ENCODE measurements around the gene RBM15. TPM values are rescaled to one million over a fixed set of nuclear protein-coding genes. Genes with fewer than 3 reads are reported as not detected.

RBM15 gene, protein sequence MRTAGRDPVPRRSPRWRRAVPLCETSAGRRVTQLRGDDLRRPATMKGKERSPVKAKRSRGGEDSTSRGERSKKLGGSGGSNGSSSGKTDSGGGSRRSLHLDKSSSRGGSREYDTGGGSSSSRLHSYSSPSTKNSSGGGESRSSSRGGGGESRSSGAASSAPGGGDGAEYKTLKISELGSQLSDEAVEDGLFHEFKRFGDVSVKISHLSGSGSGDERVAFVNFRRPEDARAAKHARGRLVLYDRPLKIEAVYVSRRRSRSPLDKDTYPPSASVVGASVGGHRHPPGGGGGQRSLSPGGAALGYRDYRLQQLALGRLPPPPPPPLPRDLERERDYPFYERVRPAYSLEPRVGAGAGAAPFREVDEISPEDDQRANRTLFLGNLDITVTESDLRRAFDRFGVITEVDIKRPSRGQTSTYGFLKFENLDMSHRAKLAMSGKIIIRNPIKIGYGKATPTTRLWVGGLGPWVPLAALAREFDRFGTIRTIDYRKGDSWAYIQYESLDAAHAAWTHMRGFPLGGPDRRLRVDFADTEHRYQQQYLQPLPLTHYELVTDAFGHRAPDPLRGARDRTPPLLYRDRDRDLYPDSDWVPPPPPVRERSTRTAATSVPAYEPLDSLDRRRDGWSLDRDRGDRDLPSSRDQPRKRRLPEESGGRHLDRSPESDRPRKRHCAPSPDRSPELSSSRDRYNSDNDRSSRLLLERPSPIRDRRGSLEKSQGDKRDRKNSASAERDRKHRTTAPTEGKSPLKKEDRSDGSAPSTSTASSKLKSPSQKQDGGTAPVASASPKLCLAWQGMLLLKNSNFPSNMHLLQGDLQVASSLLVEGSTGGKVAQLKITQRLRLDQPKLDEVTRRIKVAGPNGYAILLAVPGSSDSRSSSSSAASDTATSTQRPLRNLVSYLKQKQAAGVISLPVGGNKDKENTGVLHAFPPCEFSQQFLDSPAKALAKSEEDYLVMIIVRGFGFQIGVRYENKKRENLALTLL
- total RNA-seq, result 100 to 1,000 TPM in 1 of 3 donors, 10 to 100 TPM in 2; 81.8 to 109 (median 87.0) TPM
- total RNA-seq (2013), result 70.9 TPM

DNA sequence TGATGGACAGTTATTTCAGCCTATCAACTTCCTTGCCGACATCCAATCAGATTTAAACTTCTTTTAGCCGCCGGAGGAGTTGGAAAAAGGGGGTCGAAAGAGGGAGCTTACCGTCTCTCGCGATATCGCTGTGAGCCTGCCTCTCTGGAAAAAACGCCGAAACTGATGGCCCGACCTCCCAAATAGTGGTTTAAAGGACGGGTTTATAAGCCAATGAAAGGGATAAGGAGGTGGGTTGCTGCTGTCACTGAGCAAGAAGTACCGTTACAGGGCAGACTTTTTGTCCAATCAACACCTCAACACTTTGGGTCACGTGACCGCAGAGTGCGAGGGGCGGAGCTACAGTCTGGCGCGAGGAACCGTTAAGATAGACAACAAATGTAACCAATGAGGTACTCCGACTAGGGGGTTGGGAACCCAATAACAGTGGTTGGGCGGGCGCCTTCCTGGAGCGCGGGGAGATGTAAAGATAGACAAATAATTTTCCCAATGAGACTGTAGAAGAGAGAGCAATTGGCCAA, at the start of gene RBM15:
RBM15 (plus strand) TSS at position 492 of the 521 bp plus-strand sequence; CDS start at position 521, 29 bp downstream.
- H3K4me1 Mint-ChIP-seq, result peaks cover 50 to 55% of the 10 kb centered on the region in 2 donors
- peaks cover 30% of the 10 kb centered on the region for H3K4me1 ChIP-seq (ENCODE audit: control insufficient read depth, insufficient read depth, low read length)
- 0% methylated on average over 24 of the region's 25 CpGs for WGBS (ENCODE audit: insufficient coverage)
- H3K9me3 ChIP-seq (ENCODE audit: control insufficient read depth, insufficient read depth, low read length), result no peaks in the 10 kb centered on the region
- peaks cover 29% of the 10 kb centered on the region for H3K36me3 ChIP-seq (ENCODE audit: control insufficient read depth, insufficient read depth, low read length)
- DNase-seq (peak; percentile 91 to 100), ATAC-seq (peak; percentile 66 to 88 (median 74))
- intact Hi-C loops (cut with micrococcal nuclease), result loop anchor here (1.0 to 2.0 kb wide), 4 partner anchors 68 to 912 kb away; partner anchors contain the start of genes KCNC4, LAMTOR5, PSMA5 and STRIP1
- H3K27me3 Mint-ChIP-seq (ENCODE audit: low read depth in 2 of 2), result no peaks in the 10 kb centered on the region
- H3K36me3 Mint-ChIP-seq, result no peaks in the 10 kb centered on the region
- no peaks in the 10 kb centered on the region for H3K27me3 ChIP-seq (ENCODE audit: control insufficient read depth, insufficient read depth, low read length)
- H3K4me3 Mint-ChIP-seq, result no peak within 1 kb of the TSS
- H3K27ac ChIP-seq (ENCODE audit: low read length), result peak within 1 kb of the TSS; percentile 99
- TF ChIP-seq, protein P1, sequence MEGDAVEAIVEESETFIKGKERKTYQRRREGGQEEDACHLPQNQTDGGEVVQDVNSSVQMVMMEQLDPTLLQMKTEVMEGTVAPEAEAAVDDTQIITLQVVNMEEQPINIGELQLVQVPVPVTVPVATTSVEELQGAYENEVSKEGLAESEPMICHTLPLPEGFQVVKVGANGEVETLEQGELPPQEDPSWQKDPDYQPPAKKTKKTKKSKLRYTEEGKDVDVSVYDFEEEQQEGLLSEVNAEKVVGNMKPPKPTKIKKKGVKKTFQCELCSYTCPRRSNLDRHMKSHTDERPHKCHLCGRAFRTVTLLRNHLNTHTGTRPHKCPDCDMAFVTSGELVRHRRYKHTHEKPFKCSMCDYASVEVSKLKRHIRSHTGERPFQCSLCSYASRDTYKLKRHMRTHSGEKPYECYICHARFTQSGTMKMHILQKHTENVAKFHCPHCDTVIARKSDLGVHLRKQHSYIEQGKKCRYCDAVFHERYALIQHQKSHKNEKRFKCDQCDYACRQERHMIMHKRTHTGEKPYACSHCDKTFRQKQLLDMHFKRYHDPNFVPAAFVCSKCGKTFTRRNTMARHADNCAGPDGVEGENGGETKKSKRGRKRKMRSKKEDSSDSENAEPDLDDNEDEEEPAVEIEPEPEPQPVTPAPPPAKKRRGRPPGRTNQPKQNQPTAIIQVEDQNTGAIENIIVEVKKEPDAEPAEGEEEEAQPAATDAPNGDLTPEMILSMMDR (IDR thresholded peaks at IDR 0.05), result no peak
- no peak within 1 kb of the TSS for H3K27ac Mint-ChIP-seq
- no peaks in the 10 kb centered on the region for H3K9me3 Mint-ChIP-seq
- H3K4me3 ChIP-seq (ENCODE audit: low read length), result peak within 1 kb of the TSS; percentile 98

DNA sequence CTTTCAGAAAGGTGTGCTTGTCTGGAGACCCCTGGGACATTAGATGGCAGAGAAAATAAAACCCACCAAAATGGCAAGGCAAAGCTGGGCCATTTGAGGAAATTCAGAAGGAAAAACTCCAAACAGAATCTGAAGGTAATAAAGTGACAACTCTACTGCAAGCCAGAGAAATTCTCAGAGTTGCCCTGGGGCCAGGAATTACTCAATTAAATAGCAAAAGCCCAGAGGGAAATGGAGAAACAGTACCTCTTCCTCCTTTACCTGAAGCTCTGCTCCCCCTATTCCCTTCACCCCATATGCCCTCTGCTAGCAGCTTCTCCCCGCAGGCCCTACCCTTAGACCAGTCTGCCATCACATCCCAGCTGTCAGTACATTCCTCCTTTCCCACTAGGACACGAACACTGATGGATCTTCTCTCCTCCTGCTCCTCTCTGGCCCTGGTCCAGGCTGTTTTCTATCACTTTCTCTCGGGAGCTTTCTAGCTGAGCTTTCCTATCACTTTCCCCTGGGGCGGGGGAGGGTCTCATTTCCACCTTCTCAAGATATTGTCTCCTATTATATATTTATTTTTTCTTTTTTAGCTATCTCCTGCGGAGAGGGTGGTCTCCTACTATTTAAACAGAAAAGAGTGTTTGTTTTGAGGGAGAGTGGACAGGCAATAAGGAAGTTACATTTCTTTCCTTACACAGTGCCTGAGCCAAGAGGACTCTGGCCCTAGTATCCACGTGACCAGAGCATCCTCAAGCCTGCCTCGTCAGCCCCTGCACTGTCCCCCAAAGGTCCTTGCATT, 47.7 kb upstream of the RBM15 start:
- Histone ChIP-seq H3K9me3 (ENCODE audit: control insufficient read depth, insufficient read depth, low read length) (no peaks in the 10 kb centered on the region), H3K27me3 (ENCODE audit: control insufficient read depth, insufficient read depth, low read length) (no peaks in the 10 kb centered on the region), H3K36me3 (ENCODE audit: control insufficient read depth, insufficient read depth, low read length) (no peaks in the 10 kb centered on the region), H3K27ac (ENCODE audit: low read length) (no peak overlapping the region), H3K4me3 (ENCODE audit: low read length) (no peak overlapping the region), H3K4me1 (ENCODE audit: control insufficient read depth, insufficient read depth, low read length) (no peaks in the 10 kb centered on the region)
- H3K27me3 Mint-ChIP-seq (ENCODE audit: low read depth in 2 of 2), result no peaks in the 10 kb centered on the region
- no peaks in the 10 kb centered on the region for H3K9me3 Mint-ChIP-seq
- H3K36me3 Mint-ChIP-seq, result no peaks in the 10 kb centered on the region
- H3K27ac Mint-ChIP-seq, result no peak overlapping the region
- no peak for DNase-seq
- TF ChIP-seq, protein P1 (IDR thresholded peaks at IDR 0.05), result no peak
- H3K4me1 Mint-ChIP-seq, result no peaks in the 10 kb centered on the region
- 61% methylated on average over 5 of the region's 7 CpGs for WGBS (ENCODE audit: insufficient coverage)
- intact Hi-C loops (cut with micrococcal nuclease), result no loop called here
- H3K4me3 Mint-ChIP-seq, result no peak overlapping the region
- no peak for ATAC-seq

DNA sequence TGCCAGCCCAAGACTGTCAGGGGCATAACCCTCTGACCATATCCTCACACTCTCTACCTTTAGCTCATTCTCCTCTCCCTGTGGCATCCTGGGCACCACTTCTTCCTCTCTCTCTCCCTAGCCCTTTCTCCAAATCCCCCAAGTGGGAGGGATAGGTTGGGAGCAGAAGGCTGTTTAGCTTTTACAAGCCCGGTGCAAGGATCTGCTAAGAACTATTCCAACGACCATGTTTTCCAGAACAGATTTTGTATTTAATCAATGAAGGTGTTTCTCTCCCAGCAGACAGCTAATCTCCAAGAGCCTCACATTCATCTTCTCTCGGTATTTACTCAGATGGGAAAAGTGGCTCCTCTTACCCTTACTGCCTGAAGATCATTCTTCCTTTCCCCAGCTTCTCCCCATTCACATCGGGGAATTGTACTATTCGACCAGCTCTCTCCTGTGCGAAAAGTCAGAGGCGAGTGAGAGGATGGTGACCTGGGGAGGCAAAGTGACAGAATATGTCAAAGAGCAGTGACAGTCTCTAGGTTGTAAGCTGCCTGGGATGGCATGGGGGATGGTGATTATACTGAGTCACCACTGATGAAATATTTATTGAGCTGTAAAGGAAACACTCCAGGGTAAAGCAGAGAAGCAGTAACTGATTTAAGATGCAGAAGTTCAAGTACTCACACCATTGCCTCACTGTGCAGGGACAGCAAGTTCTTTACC, 47.0 kb upstream of the RBM15 start:
- H3K4me1 Mint-ChIP-seq, result no peaks in the 10 kb centered on the region
- Histone ChIP-seq H3K27me3 (ENCODE audit: control insufficient read depth, insufficient read depth, low read length) (no peaks in the 10 kb centered on the region), H3K4me1 (ENCODE audit: control insufficient read depth, insufficient read depth, low read length) (no peaks in the 10 kb centered on the region), H3K4me3 (ENCODE audit: low read length) (no peak overlapping the region), H3K36me3 (ENCODE audit: control insufficient read depth, insufficient read depth, low read length) (no peaks in the 10 kb centered on the region), H3K9me3 (ENCODE audit: control insufficient read depth, insufficient read depth, low read length) (no peaks in the 10 kb centered on the region), H3K27ac (ENCODE audit: low read length) (no peak overlapping the region)
- DNase-seq (no peak), ATAC-seq (peak in 1 of 3 donors; percentile 21)
- no peak overlapping the region for H3K4me3 Mint-ChIP-seq
- 82% methylated on average over 7 of the region's 7 CpGs for WGBS (ENCODE audit: insufficient coverage)
- H3K27me3 Mint-ChIP-seq (ENCODE audit: low read depth in 2 of 2), result peaks cover 0 to 4% of the 10 kb centered on the region in 2 donors
- H3K36me3 Mint-ChIP-seq, result no peaks in the 10 kb centered on the region
- intact Hi-C loops (cut with micrococcal nuclease), result no loop called here
- TF ChIP-seq, protein P1 (IDR thresholded peaks at IDR 0.05), result no peak
- no peak overlapping the region for H3K27ac Mint-ChIP-seq
- no peaks in the 10 kb centered on the region for H3K9me3 Mint-ChIP-seq

Data from natural killer cell (primary cell).